NCI-H1694 (cell line): ENCODE measurements around the gene RITA1.
"Not testable (repeated sequence)": the region's sequence is repeated elsewhere in the genome, so short reads cannot be mapped to it uniquely, and the experiment has no call there.

Experiments used
- DNase-seq: peaks from one replicate; lab custom pipeline; 2025; lab: John Stamatoyannopoulos, UW

Gene RITA1

GRCh38 chr12:113185180-113186032, at the start of gene RITA1, which contains the start of gene DDX54:
TSS of gene RITA1 (plus strand) at chr12:113185721. CDS start at chr12:113186747, 1,026 bp downstream.
TSS of gene DDX54 (minus strand) at chr12:113185478. CDS start at chr12:113185451, 27 bp downstream.
- no peak for DNase-seq

GRCh38 chr12:113136128-113136989, 49.2 kb upstream of the RITA1 start:
- no peak for DNase-seq

GRCh38 chr12:113136990-113137511, 48.5 kb upstream of the RITA1 start:
- no peak for DNase-seq

GRCh38 chr12:113137861-113138783, 47.4 kb upstream of the RITA1 start:
- no peak for DNase-seq

- no peak for DNase-seq
These were observed 46.7 kb upstream of the RITA1 start for GRCh38 chr12:113138826-113139225.

GRCh38 chr12:113140706-113141105, 44.8 kb upstream of the RITA1 start:
- no peak for DNase-seq

- DNase-seq = not testable (repeated sequence)
These were observed 43.8 kb upstream of the RITA1 start for GRCh38 chr12:113141716-113142115.

GRCh38 chr12:113142173-113142885, 43.2 kb upstream of the RITA1 start:
- peak; percentile 11 for DNase-seq

GRCh38 chr12:113142886-113143332, 42.6 kb upstream of the RITA1 start:
- DNase-seq = no peak

GRCh38 chr12:113143959-113144358, 41.6 kb upstream of the RITA1 start:
- no peak for DNase-seq

- DNase-seq = no peak
These were observed 40.7 kb upstream of the RITA1 start for GRCh38 chr12:113144806-113145205.

GRCh38 chr12:113145720-113146551, 39.6 kb upstream of the RITA1 start:
- no peak for DNase-seq

- no peak for DNase-seq
These were observed 38.5 kb upstream of the RITA1 start for GRCh38 chr12:113146999-113147398.

GRCh38 chr12:113149361-113150150, 36.0 kb upstream of the RITA1 start, which contains the start of gene CFAP73:
TSS of gene CFAP73 (plus strand) at chr12:113149724. CDS start at chr12:113149858, 134 bp downstream.
- DNase-seq = peak; percentile 69

- no peak for DNase-seq
These were observed 33.9 kb upstream of the RITA1 start for GRCh38 chr12:113151655-113152054.

- DNase-seq = no peak
These were observed 33.2 kb upstream of the RITA1 start for GRCh38 chr12:113152196-113152834.

GRCh38 chr12:113152835-113153814, 32.4 kb upstream of the RITA1 start:
- peak; percentile 20 for DNase-seq
